ENCODE data around the gene CPXM2. TPM values are rescaled to one million over a fixed set of nuclear protein-coding genes. Genes with fewer than 3 reads are reported as not detected.

Gene CPXM2
- total and polyA plus RNA-seq, 10 of the 15 experiments (the other 5 are each of a cell fraction or from before 2014, with no cell fraction given): 0.08 to 1.1 (median 0.58) TPM

- H3K9ac ChIP-seq (ENCODE audit: control insufficient read depth, insufficient read depth, low read length): no peak overlapping the region
- TF ChIP-seq PAX5 (IDR thresholded peaks at IDR 0.05; ENCODE audit: borderline replicate concordance, low read depth, low read length) (no peak), CBFB (IDR thresholded peaks at IDR 0.05; ENCODE audit: low read depth) (no peak), EP300 (IDR thresholded peaks at IDR 0.05; ENCODE audit: borderline replicate concordance in 1 of 2, control insufficient read depth in 1 of 2, low read depth in 2 of 2, low read length in 2 of 2) (no peak), ZSCAN29 (IDR thresholded peaks at IDR 0.05) (no peak), CEBPB (IDR thresholded peaks at IDR 0.05; ENCODE audit: borderline replicate concordance in 1 of 2, low read depth in 2 of 2, low read length in 2 of 2) (no peak), BHLHE40 (IDR thresholded peaks at IDR 0.05; ENCODE audit: borderline replicate concordance in 1 of 2, low read depth in 2 of 2, low read length in 1 of 2) (no peak), PKNOX1 (IDR thresholded peaks at IDR 0.05) (no peak), ETV6 (conservative IDR thresholded peaks at IDR 0.05 in 1 of 2, IDR thresholded peaks at IDR 0.05 in 1 of 2; ENCODE audit: borderline replicate concordance in 1 of 2, low read depth in 1 of 2) (no peak), CTCF (IDR thresholded peaks at IDR 0.05 in 2 of 3, conservative IDR thresholded peaks at IDR 0.05 in 1 of 3; ENCODE audit: control insufficient read depth in 2 of 3, extremely low read depth in 1 of 3, insufficient read depth in 1 of 3, low read depth in 3 of 3, low read length in 3 of 3) (no peak), POU2F2 (IDR thresholded peaks at IDR 0.05; ENCODE audit: borderline replicate concordance, low read depth, low read length) (no peak)
- no peaks in the 10 kb centered on the region for H3K4me1 ChIP-seq (ENCODE audit: control insufficient read depth, insufficient read depth, low read length)
- no peaks in the 10 kb centered on the region for H4K20me1 ChIP-seq (ENCODE audit: control insufficient read depth, insufficient read depth)
- no peak for DNase-seq (ENCODE audit: low read depth, low spot score)
- no peak overlapping the region for H2AFZ ChIP-seq (ENCODE audit: control insufficient read depth, low read depth, low read length)
- WGBS (ENCODE audit: insufficient coverage, insufficient replicate concordance, low lambda C conversion rate, missing lambda C conversion rate): 60% methylated on average over 4 of the region's 4 CpGs
- peaks cover 0 to 3% of the 10 kb centered on the region in 2 experiments; a peak in 2 of 4 replicates for H3K27me3 ChIP-seq (replicated peaks in 1 of 2; ENCODE audit: control insufficient read depth in 2 of 2, insufficient read depth in 2 of 2, low read length in 1 of 2)
- intact Hi-C loops (cut with micrococcal nuclease; ENCODE audit: unreplicated experiment): loop anchor here (10.0 kb wide), 1 partner anchor 312 kb away; no protein-coding TSS in a partner anchor
- SMC1A ChIA-PET (ENCODE audit: uncharacterized antibody, unreplicated experiment): interaction anchor here (0.6 to 1.8 kb wide), 8 partner anchors 19 to 314 kb away, joined by 3 to 5 read pairs (median 3); no protein-coding TSS in a partner anchor
- in situ Hi-C loops (cut with MboI): no loop called here
- no peaks in the 10 kb centered on the region; the same call in 2 of the 3 replicates for H3K9me3 ChIP-seq (replicated peaks; ENCODE audit: control insufficient read depth, insufficient read depth, low read length)
- no peaks in the 10 kb centered on the region for H3K36me3 ChIP-seq (ENCODE audit: control insufficient read depth in 2 of 2, insufficient read depth in 2 of 2, low read length in 1 of 2)
- FAIRE-seq: no peak
- ATAC-seq: no peak
- CTCF ChIA-PET: interaction anchor here (0.7 to 2.3 kb wide), 15 partner anchors 10 to 314 kb away, joined by 3 to 9 read pairs (median 4); no protein-coding TSS in a partner anchor
- H3K4me2 ChIP-seq (ENCODE audit: control insufficient read depth, insufficient read depth): no peak overlapping the region
- no peak overlapping the region for H3K27ac ChIP-seq (ENCODE audit: control insufficient read depth, insufficient read depth)
- H3K4me3 ChIP-seq: no peak overlapping the region
- POLR2A ChIA-PET: no interaction called here
- RAD21 ChIA-PET (ENCODE audit: unreplicated experiment): interaction anchor here (1.0 to 1.6 kb wide), 2 partner anchors 313 to 314 kb away, joined by 3 to 6 read pairs; no protein-coding TSS in a partner anchor
- no peaks in the 10 kb centered on the region for H3K79me2 ChIP-seq (ENCODE audit: control insufficient read depth, insufficient read depth, low read length)
- no TSS peak for BruUV-seq (replicated peaks)
Measured at GRCh38 chr10:123896246-123896927, 4.8 kb upstream of the CPXM2 start.
